Measurements from ENCODE around the gene KRTAP4-5. TPM values are rescaled to one million over a fixed set of nuclear protein-coding genes. Genes with fewer than 3 reads are reported as not detected.
"Not testable (repeated sequence)": the region's sequence is repeated elsewhere in the genome, so short reads cannot be mapped to it uniquely, and the experiment has no call there.

The KRTAP4-5 gene
- total RNA-seq (2022) (not detected in 2 replicates), Bru-seq, nascent RNA (not detected), BruChase-seq, experiment 1, labeled RNA remaining after a 6-hour chase (not detected), BruChase-seq, experiment 2, labeled RNA remaining after a 2-hour chase (not detected)
- long read RNA-seq: 0 reads

DNA sequence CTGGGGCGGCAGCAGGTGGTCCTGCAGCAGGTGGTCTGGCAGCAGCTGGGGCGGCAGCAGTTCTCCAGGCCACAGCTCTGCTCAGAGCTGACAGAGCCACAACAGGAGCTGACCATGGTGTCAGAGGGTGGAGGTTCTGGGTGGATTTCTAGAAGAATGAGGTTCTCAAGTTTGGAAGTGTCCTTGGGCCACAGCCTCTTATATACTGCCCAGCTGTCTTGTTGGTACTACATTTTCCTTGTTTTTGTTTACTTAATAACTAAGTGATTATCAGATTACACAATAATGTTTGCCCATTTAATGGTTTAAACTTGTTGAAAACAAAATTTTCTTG lies at the start of gene KRTAP4-5:
Gene KRTAP4-5 (minus strand): TSS at position 174 of the 334 bp plus-strand sequence. CDS start 58 bp downstream, at position 116.
- Mint-ChIP-seq H3K4me1 (ENCODE audit: low read depth, unreplicated experiment) (peaks cover 6% of the 10 kb centered on the region), H3K27ac (ENCODE audit: unreplicated experiment) (no peak within 1 kb of the TSS), H3K36me3 (ENCODE audit: insufficient read depth, unreplicated experiment) (no peaks in the 10 kb centered on the region), H3K27me3 (ENCODE audit: unreplicated experiment) (no peaks in the 10 kb centered on the region), H3K4me3 (ENCODE audit: low read depth, unreplicated experiment) (no peak within 1 kb of the TSS), H3K9me3 (ENCODE audit: low read depth, unreplicated experiment) (no peaks in the 10 kb centered on the region)
- DNase-seq: no peak
- intact Hi-C loops (cut with micrococcal nuclease; ENCODE audit: unreplicated experiment): no loop called here
- CTCF ChIA-PET: no interaction called here
- no TSS peak for BruUV-seq (replicated peaks)
- TF ChIP-seq, protein P1, sequence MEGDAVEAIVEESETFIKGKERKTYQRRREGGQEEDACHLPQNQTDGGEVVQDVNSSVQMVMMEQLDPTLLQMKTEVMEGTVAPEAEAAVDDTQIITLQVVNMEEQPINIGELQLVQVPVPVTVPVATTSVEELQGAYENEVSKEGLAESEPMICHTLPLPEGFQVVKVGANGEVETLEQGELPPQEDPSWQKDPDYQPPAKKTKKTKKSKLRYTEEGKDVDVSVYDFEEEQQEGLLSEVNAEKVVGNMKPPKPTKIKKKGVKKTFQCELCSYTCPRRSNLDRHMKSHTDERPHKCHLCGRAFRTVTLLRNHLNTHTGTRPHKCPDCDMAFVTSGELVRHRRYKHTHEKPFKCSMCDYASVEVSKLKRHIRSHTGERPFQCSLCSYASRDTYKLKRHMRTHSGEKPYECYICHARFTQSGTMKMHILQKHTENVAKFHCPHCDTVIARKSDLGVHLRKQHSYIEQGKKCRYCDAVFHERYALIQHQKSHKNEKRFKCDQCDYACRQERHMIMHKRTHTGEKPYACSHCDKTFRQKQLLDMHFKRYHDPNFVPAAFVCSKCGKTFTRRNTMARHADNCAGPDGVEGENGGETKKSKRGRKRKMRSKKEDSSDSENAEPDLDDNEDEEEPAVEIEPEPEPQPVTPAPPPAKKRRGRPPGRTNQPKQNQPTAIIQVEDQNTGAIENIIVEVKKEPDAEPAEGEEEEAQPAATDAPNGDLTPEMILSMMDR (IDR thresholded peaks at IDR 0.05; ENCODE audit: unreplicated experiment): no peak

DNA sequence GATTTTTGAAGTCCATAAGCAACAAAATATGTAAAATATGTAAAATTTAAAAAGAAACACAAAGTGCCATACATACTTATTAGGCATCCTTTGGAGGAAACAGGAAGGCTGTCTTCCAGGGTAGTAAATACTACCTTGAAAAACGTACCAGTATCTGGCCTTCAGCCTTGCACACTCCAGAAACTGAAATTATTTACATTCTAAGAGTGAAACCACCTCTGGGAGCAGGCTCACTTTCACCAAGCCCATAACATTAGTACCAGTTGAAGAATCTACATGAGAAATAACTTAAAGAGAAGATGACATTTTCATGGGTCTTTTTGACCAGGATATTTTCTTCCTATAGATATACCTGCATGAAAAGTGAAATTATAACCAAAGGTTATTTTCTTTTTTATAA lies 46.4 kb upstream of the KRTAP4-5 start:
- intact Hi-C loops (cut with micrococcal nuclease; ENCODE audit: unreplicated experiment): no loop called here
- BruUV-seq (replicated peaks): no TSS peak
- H3K27me3 Mint-ChIP-seq (ENCODE audit: unreplicated experiment): no peaks in the 10 kb centered on the region

GRCh38 chr17:41190328-41190727 lies 40.7 kb upstream of the KRTAP4-5 start:
- Mint-ChIP-seq H3K27ac (ENCODE audit: unreplicated experiment) (no peak overlapping the region), H3K36me3 (ENCODE audit: insufficient read depth, unreplicated experiment) (no peaks in the 10 kb centered on the region)
- CTCF ChIA-PET: no interaction called here

More for the DNA sequence above, 46.4 kb upstream of the KRTAP4-5 start:
- CTCF ChIA-PET: no interaction called here
- H3K27ac Mint-ChIP-seq (ENCODE audit: unreplicated experiment): no peak overlapping the region
- peaks cover 7% of the 10 kb centered on the region for H3K9me3 Mint-ChIP-seq (ENCODE audit: low read depth, unreplicated experiment)
- TF ChIP-seq, protein P1 (IDR thresholded peaks at IDR 0.05; ENCODE audit: unreplicated experiment): no peak
- no peaks in the 10 kb centered on the region for H3K4me1 Mint-ChIP-seq (ENCODE audit: low read depth, unreplicated experiment)
- no peak overlapping the region for H3K4me3 Mint-ChIP-seq (ENCODE audit: low read depth, unreplicated experiment)
- H3K36me3 Mint-ChIP-seq (ENCODE audit: insufficient read depth, unreplicated experiment): no peaks in the 10 kb centered on the region
- DNase-seq: no peak

DNA sequence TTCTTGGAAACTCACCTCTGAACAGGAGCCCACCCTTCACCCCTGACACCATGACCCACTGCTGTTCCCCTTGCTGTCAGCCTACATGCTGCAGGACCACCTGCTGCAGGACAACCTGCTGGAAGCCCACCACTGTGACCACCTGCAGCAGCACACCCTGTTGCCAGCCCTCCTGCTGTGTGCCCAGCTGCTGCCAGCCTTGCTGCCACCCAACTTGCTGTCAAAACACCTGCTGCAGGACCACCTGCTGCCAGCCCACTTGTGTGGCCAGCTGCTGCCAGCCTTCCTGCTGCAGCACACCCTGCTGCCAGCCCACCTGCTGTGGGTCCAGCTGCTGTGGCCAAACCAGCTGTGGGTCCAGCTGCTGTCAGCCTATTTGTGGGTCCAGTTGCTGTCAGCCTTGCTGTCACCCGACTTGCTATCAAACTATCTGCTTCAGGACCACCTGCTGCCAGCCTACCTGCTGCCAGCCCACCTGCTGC lies 40.3 kb upstream of the KRTAP4-5 start, which contains the start of gene KRTAP9-1:
Gene KRTAP9-1 (plus strand): TSS at position 51 of the 482 bp plus-strand sequence. CDS start 0 bp downstream, at position 51.
- CTCF ChIA-PET; BruUV-seq (replicated peaks); H3K27ac Mint-ChIP-seq (ENCODE audit: unreplicated experiment); H3K4me1 Mint-ChIP-seq (ENCODE audit: low read depth, unreplicated experiment); H3K4me3 Mint-ChIP-seq (ENCODE audit: low read depth, unreplicated experiment); intact Hi-C loops (cut with micrococcal nuclease; ENCODE audit: unreplicated experiment); DNase-seq; H3K36me3 Mint-ChIP-seq (ENCODE audit: insufficient read depth, unreplicated experiment); H3K27me3 Mint-ChIP-seq (ENCODE audit: unreplicated experiment); H3K9me3 Mint-ChIP-seq (ENCODE audit: low read depth, unreplicated experiment): not testable (repeated sequence)

More at GRCh38 chr17:41190328-41190727, 40.7 kb upstream of the KRTAP4-5 start:
- BruUV-seq (replicated peaks): no TSS peak
- intact Hi-C loops (cut with micrococcal nuclease; ENCODE audit: unreplicated experiment): no loop called here
- DNase-seq: no peak
- Mint-ChIP-seq H3K4me3 (ENCODE audit: low read depth, unreplicated experiment) (no peak overlapping the region), H3K9me3 (ENCODE audit: low read depth, unreplicated experiment) (no peaks in the 10 kb centered on the region), H3K4me1 (ENCODE audit: low read depth, unreplicated experiment) (no peaks in the 10 kb centered on the region), H3K27me3 (ENCODE audit: unreplicated experiment) (peaks cover 10% of the 10 kb centered on the region)
- TF ChIP-seq, protein P1 (IDR thresholded peaks at IDR 0.05; ENCODE audit: unreplicated experiment): no peak

- no peak for DNase-seq
- Mint-ChIP-seq H3K36me3 (ENCODE audit: insufficient read depth, unreplicated experiment) (no peaks in the 10 kb centered on the region), H3K9me3 (ENCODE audit: low read depth, unreplicated experiment) (no peaks in the 10 kb centered on the region), H3K4me3 (ENCODE audit: low read depth, unreplicated experiment) (no peak overlapping the region), H3K27ac (ENCODE audit: unreplicated experiment) (no peak overlapping the region), H3K27me3 (ENCODE audit: unreplicated experiment) (peaks cover 10% of the 10 kb centered on the region), H3K4me1 (ENCODE audit: low read depth, unreplicated experiment) (peaks cover 18% of the 10 kb centered on the region)
- no TSS peak for BruUV-seq (replicated peaks)
- CTCF ChIA-PET: no interaction called here
- intact Hi-C loops (cut with micrococcal nuclease; ENCODE audit: unreplicated experiment): no loop called here
- TF ChIP-seq, protein P1 (IDR thresholded peaks at IDR 0.05; ENCODE audit: unreplicated experiment): no peak
Observed at GRCh38 chr17:41186872-41187271, 37.2 kb upstream of the KRTAP4-5 start.

Measured in Calu3 (cell line).